ENCODE measurements around the gene KANSL1.

Gene KANSL1

GRCh38 chr17:46045639-46046038 is 147.6 kb downstream of the KANSL1 start:
- H3K4me3 ChIP-seq (ENCODE audit: low read length) = no peak overlapping the region
- peaks cover 8% of the 10 kb centered on the region for H3F3A ChIP-seq (ENCODE audit: control insufficient read depth, insufficient read depth)
- H3K36me3 ChIP-seq (ENCODE audit: control insufficient read depth, low read length) = peaks cover 87% of the 10 kb centered on the region
- no peaks in the 10 kb centered on the region for H3K9me2 ChIP-seq (replicated peaks; ENCODE audit: control insufficient read depth, low read length)
- no peaks in the 10 kb centered on the region for H3K4me1 ChIP-seq (ENCODE audit: control insufficient read depth, low read length)
- H3K27ac ChIP-seq (ENCODE audit: low read depth, low read length) = no peak overlapping the region
- TF ChIP-seq EZH2phosphoT487 (IDR thresholded peaks at IDR 0.05; ENCODE audit: borderline replicate concordance, low read length) = no peak
- TF ChIP-seq, protein P1, sequence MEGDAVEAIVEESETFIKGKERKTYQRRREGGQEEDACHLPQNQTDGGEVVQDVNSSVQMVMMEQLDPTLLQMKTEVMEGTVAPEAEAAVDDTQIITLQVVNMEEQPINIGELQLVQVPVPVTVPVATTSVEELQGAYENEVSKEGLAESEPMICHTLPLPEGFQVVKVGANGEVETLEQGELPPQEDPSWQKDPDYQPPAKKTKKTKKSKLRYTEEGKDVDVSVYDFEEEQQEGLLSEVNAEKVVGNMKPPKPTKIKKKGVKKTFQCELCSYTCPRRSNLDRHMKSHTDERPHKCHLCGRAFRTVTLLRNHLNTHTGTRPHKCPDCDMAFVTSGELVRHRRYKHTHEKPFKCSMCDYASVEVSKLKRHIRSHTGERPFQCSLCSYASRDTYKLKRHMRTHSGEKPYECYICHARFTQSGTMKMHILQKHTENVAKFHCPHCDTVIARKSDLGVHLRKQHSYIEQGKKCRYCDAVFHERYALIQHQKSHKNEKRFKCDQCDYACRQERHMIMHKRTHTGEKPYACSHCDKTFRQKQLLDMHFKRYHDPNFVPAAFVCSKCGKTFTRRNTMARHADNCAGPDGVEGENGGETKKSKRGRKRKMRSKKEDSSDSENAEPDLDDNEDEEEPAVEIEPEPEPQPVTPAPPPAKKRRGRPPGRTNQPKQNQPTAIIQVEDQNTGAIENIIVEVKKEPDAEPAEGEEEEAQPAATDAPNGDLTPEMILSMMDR (IDR thresholded peaks at IDR 0.05; ENCODE audit: low read depth, low read length, poor library complexity, severe bottlenecking) = no peak
- no peaks in the 10 kb centered on the region for H3K9me3 ChIP-seq (ENCODE audit: control insufficient read depth, insufficient read depth, low read length)
- H3K79me2 ChIP-seq (ENCODE audit: control insufficient read depth, low read length) = peaks cover 6% of the 10 kb centered on the region; the same call in 1 of the 2 replicates
- no peaks in the 10 kb centered on the region for H3K27me3 ChIP-seq (ENCODE audit: control insufficient read depth, low read length)
- H4K20me1 ChIP-seq (ENCODE audit: control insufficient read depth, insufficient read depth, low read depth, low read length) = no peaks in the 10 kb centered on the region
- H3K4me2 ChIP-seq (ENCODE audit: low read length) = no peak overlapping the region

DNA sequence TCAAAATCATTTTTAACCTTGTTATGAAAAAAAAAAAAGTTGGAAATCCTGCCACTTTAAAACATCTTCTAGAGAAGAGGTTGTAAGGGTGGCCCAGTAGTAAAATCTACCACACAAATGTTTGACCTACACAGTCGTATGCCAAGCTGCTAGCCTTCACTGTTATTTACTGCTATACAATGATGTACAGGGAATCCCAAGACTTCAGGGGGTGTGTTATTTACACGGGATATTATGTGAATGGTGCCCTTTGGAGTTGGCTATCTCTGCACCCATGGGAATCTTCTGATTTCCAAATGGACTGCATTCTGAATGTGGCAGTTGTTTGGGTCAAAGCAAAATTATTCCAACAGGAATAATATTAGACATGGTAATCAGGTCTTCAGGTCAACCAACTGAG is 148.2 kb downstream of the KANSL1 start:
- H3K9me3 ChIP-seq (ENCODE audit: control insufficient read depth, insufficient read depth, low read length) = no peaks in the 10 kb centered on the region
- no peaks in the 10 kb centered on the region for H3K4me1 ChIP-seq (ENCODE audit: control insufficient read depth, low read length)
- no peak for TF ChIP-seq EZH2phosphoT487 (IDR thresholded peaks at IDR 0.05; ENCODE audit: borderline replicate concordance, low read length)
- TF ChIP-seq, protein P1 (IDR thresholded peaks at IDR 0.05; ENCODE audit: low read depth, low read length, poor library complexity, severe bottlenecking) = no peak
- H3F3A ChIP-seq (ENCODE audit: control insufficient read depth, insufficient read depth) = peaks cover 8% of the 10 kb centered on the region
- peaks cover 87% of the 10 kb centered on the region for H3K36me3 ChIP-seq (ENCODE audit: control insufficient read depth, low read length)
- H3K4me3 ChIP-seq (ENCODE audit: low read length) = no peak overlapping the region
- H3K27ac ChIP-seq (ENCODE audit: low read depth, low read length) = no peak overlapping the region
- no peak overlapping the region for H3K4me2 ChIP-seq (ENCODE audit: low read length)
- no peaks in the 10 kb centered on the region for H3K9me2 ChIP-seq (replicated peaks; ENCODE audit: control insufficient read depth, low read length)
- no peaks in the 10 kb centered on the region for H4K20me1 ChIP-seq (ENCODE audit: control insufficient read depth, insufficient read depth, low read depth, low read length)
- peaks cover 6% of the 10 kb centered on the region; the same call in 1 of the 2 replicates for H3K79me2 ChIP-seq (ENCODE audit: control insufficient read depth, low read length)
- H3K27me3 ChIP-seq (ENCODE audit: control insufficient read depth, low read length) = no peaks in the 10 kb centered on the region

DNA sequence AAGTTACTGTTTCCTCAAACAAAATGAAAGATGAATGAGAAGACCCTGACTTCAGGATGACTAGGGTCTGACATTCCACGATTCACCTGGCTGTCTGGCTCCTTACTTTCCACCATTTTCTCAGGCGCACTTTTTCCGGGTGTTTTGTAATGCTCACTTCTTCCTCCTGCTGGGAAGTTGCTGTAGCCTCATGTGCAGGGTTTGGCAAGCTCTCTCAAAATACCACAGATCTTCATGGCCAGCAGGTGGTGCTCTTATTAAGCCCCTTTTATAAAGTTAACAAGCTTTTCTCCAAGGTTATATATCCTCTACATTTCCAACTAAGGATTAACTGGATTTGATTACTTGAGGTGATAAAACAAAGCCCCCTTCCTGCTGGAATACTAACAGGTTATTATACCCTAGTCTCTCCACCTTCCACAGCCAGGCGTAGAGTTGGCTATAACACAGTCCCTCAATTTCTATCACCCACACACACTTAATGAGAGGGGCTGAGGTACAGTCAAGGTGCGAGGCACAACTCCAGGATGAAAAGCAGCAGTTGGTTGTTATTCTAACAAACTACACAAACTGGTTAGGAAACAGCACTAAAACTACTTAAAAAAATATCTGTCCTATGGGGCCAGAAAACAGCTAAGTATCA is 148.8 kb downstream of the KANSL1 start:
- Histone ChIP-seq H3K9me3 (ENCODE audit: control insufficient read depth, insufficient read depth, low read length) (no peaks in the 10 kb centered on the region), H3K36me3 (ENCODE audit: control insufficient read depth, low read length) (peaks cover 87% of the 10 kb centered on the region), H4K20me1 (ENCODE audit: control insufficient read depth, insufficient read depth, low read depth, low read length) (no peaks in the 10 kb centered on the region), H3K27ac (ENCODE audit: low read depth, low read length) (no peak overlapping the region), H3K4me2 (ENCODE audit: low read length) (no peak overlapping the region), H3K9me2 (replicated peaks; ENCODE audit: control insufficient read depth, low read length) (no peaks in the 10 kb centered on the region), H3K27me3 (ENCODE audit: control insufficient read depth, low read length) (no peaks in the 10 kb centered on the region), H3K79me2 (ENCODE audit: control insufficient read depth, low read length) (peaks cover 6% of the 10 kb centered on the region; the same call in 1 of the 2 replicates), H3K4me1 (ENCODE audit: control insufficient read depth, low read length) (no peaks in the 10 kb centered on the region), H3F3A (ENCODE audit: control insufficient read depth, insufficient read depth) (peaks cover 8% of the 10 kb centered on the region), H3K4me3 (ENCODE audit: low read length) (no peak overlapping the region)
- TF ChIP-seq, protein P1 (IDR thresholded peaks at IDR 0.05; ENCODE audit: low read depth, low read length, poor library complexity, severe bottlenecking) = peak; percentile 84
- no peak for TF ChIP-seq EZH2phosphoT487 (IDR thresholded peaks at IDR 0.05; ENCODE audit: borderline replicate concordance, low read length)

Measured in DOHH2 (cell line).